PC-3 (cell line): ENCODE data around the gene ELL2. TPM values are rescaled to one million over a fixed set of nuclear protein-coding genes. Genes with fewer than 3 reads are reported as not detected.

Experiments
- ATAC-seq: fragments of 200-7000 bp; cut with Tn5 transposase; 2 replicates; pipeline ENCODE4 v1.9.1; 2020; ENCODE audit warnings: mild to moderate bottlenecking, moderate library complexity
- BruUV-seq: library from RNA; stranded (reverse); fragments of 400-500 nt; replicated peaks from 2 replicates; lab custom pipeline; 2021; lab: Mats Ljungman, UMichigan
- CTCF ChIA-PET: fragments of 300-600 bp; sonication (Branson Sonifier 250); formaldehyde crosslinking; loops from one replicate; lab custom pipeline; 2022; ENCODE audit warnings: antibody characterized with exemption; lab: Charles Lee
- POLR2A ChIA-PET: fragments of 300-600 bp; sonication (Branson Sonifier 250); formaldehyde crosslinking; loops from one replicate; lab custom pipeline; 2022; ENCODE audit warnings: antibody characterized with exemption; ENCODE audit not compliant: unreplicated experiment; lab: Charles Lee
- DNase-seq: peaks from one replicate; pipeline ENCODE4 v3.0.0-alpha.2; 2015
- H2AFZ ChIP-seq: fragments of 300-600 bp; sonication (generic); 2 replicates; pipeline ENCODE4 v1.6.0; 2016; ENCODE audit warnings: antibody characterized with exemption, low read length
- H3F3A ChIP-seq: fragments of 300-600 bp; sonication (generic); one replicate; pipeline ENCODE4 v1.6.0; 2017; ENCODE audit warnings: antibody characterized with exemption, low read length, control low read depth, mild to moderate bottlenecking; ENCODE audit not compliant: unreplicated experiment
- H3K27ac ChIP-seq: fragments of 300-600 bp; sonication (generic); 2 replicates; pipeline ENCODE4 v1.5.1; 2016; ENCODE audit warnings: mild to moderate bottlenecking, low read length
- H3K27me3 ChIP-seq: fragments of 300-600 bp; sonication (generic); 2 replicates; pipeline ENCODE4 v1.6.1; 2016; ENCODE audit warnings: low read length, mixed read lengths
- H3K36me3 ChIP-seq: fragments of 300-600 bp; sonication (generic); 2 replicates; pipeline ENCODE4 v1.6.1; 2016; ENCODE audit warnings: low read depth, mixed run types, low read length, mixed read lengths
- H3K4me1 ChIP-seq: fragments of 300-600 bp; sonication (generic); 2 replicates; pipeline ENCODE4 v1.5.1; 2016; ENCODE audit warnings: low read length; ENCODE audit not compliant: insufficient read depth
- H3K4me2 ChIP-seq: fragments of 300-600 bp; sonication (generic); 2 replicates; pipeline ENCODE4 v1.6.0; 2016; ENCODE audit warnings: low read length
- H3K4me3 ChIP-seq: fragments of 300-600 bp; sonication (generic); 2 replicates; pipeline ENCODE4 v1.5.1; 2016; ENCODE audit warnings: mild to moderate bottlenecking, low read length, mixed read lengths
- H3K79me2 ChIP-seq: fragments of 300-600 bp; sonication (generic); 2 replicates; pipeline ENCODE4 v1.6.1; 2017; ENCODE audit warnings: low read length, mixed read lengths
- H3K9ac ChIP-seq: fragments of 300-600 bp; sonication (generic); 2 replicates; pipeline ENCODE4 v1.6.0; 2016; ENCODE audit warnings: mild to moderate bottlenecking, low read length
- H3K9me2 ChIP-seq: fragments of 300-600 bp; sonication (generic); replicated peaks from 2 replicates; pipeline ENCODE4 v1.6.1; 2016; ENCODE audit warnings: mixed run types, low read length, mixed read lengths
- H3K9me3 ChIP-seq: fragments of 300-600 bp; sonication (generic); 2 replicates; pipeline ENCODE4 v1.6.1; 2016; ENCODE audit warnings: low read length, mixed read lengths
- H4K20me1 ChIP-seq: fragments of 300-600 bp; sonication (generic); 2 replicates; pipeline ENCODE4 v1.6.1; 2016; ENCODE audit warnings: low read length, mixed read lengths
- EZH2 ChIP-seq: fragments of 300-600 bp; sonication (generic); IDR thresholded peaks from one replicate; pipeline ENCODE4 v1.6.1; 2017; ENCODE audit warnings: antibody characterized with exemption, mild to moderate bottlenecking, low read length; ENCODE audit not compliant: unreplicated experiment
- EZH2phosphoT487 ChIP-seq: fragments of 300-600 bp; sonication (generic); IDR thresholded peaks from 2 replicates; pipeline ENCODE4 v1.6.1; 2018; ENCODE audit warnings: mild to moderate bottlenecking, antibody characterized with exemption, low read length, borderline replicate concordance
- intact Hi-C: fragments of 100-400 bp; cut with micrococcal nuclease; formaldehyde crosslinking; loops from 2 replicates; pipeline ENCODE4 v1.9.0; 2023
- total RNA-seq: library from RNA; depleted of rRNA; stranded (reverse); fragments of >200 nt; gene quantifications from 2 replicates; pipeline ENCODE4 v1.2.3, GENCODE V29; 2014
- TF ChIP-seq, protein P1 (sequence below): fragments of 300-600 bp; sonication (generic); conservative IDR thresholded peaks from 2 replicates; pipeline ENCODE4 v1.5.1; 2017; ENCODE audit warnings: antibody characterized with exemption, low read depth, mild to moderate bottlenecking, low read length

The ELL2 gene
- total RNA-seq, 1 experiment from 2014 or later: 72.2 TPM

DNA sequence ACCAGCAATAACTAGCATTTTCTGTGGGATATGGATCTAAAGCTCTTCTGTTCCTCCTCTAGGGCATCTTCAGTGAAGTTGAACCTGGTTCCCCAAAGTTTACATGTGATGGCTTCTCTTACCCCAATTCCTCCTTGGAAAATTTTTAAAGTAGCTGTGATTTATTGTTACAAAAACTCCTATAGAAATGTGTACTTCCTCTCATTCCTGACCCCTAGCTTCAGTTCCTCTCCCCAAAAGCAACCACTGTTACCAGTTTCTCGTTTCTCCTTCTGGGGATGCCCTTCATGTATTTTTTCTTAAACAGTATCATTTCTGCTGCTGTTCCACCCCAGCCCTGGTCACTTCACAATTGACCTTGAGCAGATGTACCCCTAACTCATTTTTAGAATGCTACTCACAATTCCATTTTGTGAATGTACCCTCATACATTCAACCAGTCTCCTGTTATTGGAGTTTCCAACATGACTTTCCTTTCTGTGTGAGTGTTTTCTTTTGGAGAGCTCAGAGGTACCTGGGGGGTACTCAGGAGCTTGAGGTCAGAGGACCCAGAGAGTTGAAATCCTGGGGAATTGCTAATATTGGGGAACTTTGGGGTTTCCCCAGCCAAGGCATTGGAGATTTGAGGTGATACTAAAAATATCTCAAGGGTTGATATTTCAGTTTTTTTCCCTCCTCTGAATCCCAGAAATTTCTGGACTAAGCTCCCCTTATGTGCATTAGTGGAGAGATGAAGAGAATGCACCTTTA, 120.5 kb downstream of the ELL2 start:
- intact Hi-C loops: loop anchor here (10.0 kb wide), 1 partner anchor 556 kb away; the partner anchor contains the start of gene MCTP1
- Histone ChIP-seq H3F3A (no peaks in the 10 kb centered on the region), H3K4me3 (no peak overlapping the region), H3K9me3 (no peaks in the 10 kb centered on the region), H3K79me2 (no peaks in the 10 kb centered on the region), H3K4me2 (no peak overlapping the region), H3K27me3 (no peaks in the 10 kb centered on the region), H2AFZ (no peak overlapping the region), H3K9me2 (no peaks in the 10 kb centered on the region), H4K20me1 (no peaks in the 10 kb centered on the region), H3K9ac (no peak overlapping the region), H3K4me1 (peaks cover 12% of the 10 kb centered on the region), H3K27ac (no peak overlapping the region), H3K36me3 (no peaks in the 10 kb centered on the region)
- CTCF ChIA-PET: interaction anchor here (0.7 kb wide), 1 partner anchor 213 kb away, joined by 5 read pairs; no protein-coding TSS in a partner anchor
- no peak for TF ChIP-seq EZH2phosphoT487
- TF ChIP-seq EZH2: no peak
- TF ChIP-seq, protein P1, sequence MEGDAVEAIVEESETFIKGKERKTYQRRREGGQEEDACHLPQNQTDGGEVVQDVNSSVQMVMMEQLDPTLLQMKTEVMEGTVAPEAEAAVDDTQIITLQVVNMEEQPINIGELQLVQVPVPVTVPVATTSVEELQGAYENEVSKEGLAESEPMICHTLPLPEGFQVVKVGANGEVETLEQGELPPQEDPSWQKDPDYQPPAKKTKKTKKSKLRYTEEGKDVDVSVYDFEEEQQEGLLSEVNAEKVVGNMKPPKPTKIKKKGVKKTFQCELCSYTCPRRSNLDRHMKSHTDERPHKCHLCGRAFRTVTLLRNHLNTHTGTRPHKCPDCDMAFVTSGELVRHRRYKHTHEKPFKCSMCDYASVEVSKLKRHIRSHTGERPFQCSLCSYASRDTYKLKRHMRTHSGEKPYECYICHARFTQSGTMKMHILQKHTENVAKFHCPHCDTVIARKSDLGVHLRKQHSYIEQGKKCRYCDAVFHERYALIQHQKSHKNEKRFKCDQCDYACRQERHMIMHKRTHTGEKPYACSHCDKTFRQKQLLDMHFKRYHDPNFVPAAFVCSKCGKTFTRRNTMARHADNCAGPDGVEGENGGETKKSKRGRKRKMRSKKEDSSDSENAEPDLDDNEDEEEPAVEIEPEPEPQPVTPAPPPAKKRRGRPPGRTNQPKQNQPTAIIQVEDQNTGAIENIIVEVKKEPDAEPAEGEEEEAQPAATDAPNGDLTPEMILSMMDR: no peak
- no peak for ATAC-seq
- POLR2A ChIA-PET: no interaction called here
- DNase-seq: no peak
- no TSS peak for BruUV-seq

DNA sequence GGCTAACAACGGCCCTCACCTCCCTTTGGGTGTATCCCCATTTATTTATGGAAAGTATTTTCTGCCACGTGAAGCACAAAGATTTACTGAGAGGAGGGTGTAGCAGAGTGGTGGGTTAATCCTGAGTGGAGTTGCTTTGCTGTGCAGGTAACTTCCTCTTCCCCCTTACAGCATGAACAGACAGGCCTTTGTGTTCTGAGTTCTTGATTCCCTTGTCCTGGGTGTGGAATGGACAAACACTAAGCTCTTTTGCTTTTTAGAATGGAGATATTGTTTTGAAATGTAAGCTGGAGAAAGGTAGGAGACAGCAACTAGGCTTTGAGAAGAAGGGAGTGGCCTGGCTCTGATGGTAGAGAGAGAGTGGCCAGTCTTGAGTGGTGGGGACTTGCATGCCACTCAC, 122.0 kb downstream of the ELL2 start:
- Histone ChIP-seq H3K27ac (no peak overlapping the region), H3K9me2 (no peaks in the 10 kb centered on the region), H3K9ac (no peak overlapping the region), H3K79me2 (no peaks in the 10 kb centered on the region), H3K4me2 (no peak overlapping the region), H3K4me3 (no peak overlapping the region), H4K20me1 (no peaks in the 10 kb centered on the region), H2AFZ (no peak overlapping the region), H3K9me3 (no peaks in the 10 kb centered on the region), H3K36me3 (no peaks in the 10 kb centered on the region), H3F3A (no peaks in the 10 kb centered on the region), H3K4me1 (peaks cover 21% of the 10 kb centered on the region), H3K27me3 (no peaks in the 10 kb centered on the region)
- TF ChIP-seq, protein P1: no peak
- TF ChIP-seq EZH2phosphoT487 (no peak), EZH2 (no peak)
- intact Hi-C loops: loop anchor here (10.0 kb wide), 1 partner anchor 555 kb away; the partner anchor contains the start of gene MCTP1
- POLR2A ChIA-PET: interaction anchor here (0.7 kb wide), 1 partner anchor 541 kb away, joined by 3 read pairs; no protein-coding TSS in a partner anchor
- BruUV-seq: no TSS peak
- CTCF ChIA-PET: no interaction called here
- ATAC-seq: no peak
- DNase-seq: no peak

DNA sequence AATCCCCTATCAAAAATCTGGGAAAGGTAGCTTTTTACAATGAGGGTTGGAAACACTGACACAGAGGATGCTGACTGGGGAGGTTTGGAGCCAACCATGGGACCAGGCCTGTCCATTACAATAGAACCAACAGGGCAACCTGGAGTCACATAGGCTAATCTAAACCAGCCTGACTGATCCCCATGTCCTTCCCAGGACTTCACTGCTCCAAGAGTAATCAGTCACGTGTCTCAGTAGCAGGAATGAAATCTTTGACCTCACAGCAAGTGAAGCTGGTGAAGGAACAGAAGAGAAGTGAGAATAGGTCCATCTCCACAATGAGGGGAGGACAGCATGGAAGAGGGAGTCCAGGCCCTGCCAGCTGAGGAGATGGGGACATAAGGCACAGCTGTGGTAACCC, 123.1 kb downstream of the ELL2 start:
- intact Hi-C loops: no loop called here
- Histone ChIP-seq H3K36me3 (no peaks in the 10 kb centered on the region), H3K27ac (no peak overlapping the region), H3K9me2 (no peaks in the 10 kb centered on the region), H3K4me2 (no peak overlapping the region), H3K79me2 (no peaks in the 10 kb centered on the region), H2AFZ (no peak overlapping the region), H3K9ac (no peak overlapping the region), H4K20me1 (no peaks in the 10 kb centered on the region), H3F3A (no peaks in the 10 kb centered on the region), H3K4me3 (no peak overlapping the region), H3K27me3 (no peaks in the 10 kb centered on the region), H3K4me1 (peaks cover 21% of the 10 kb centered on the region), H3K9me3 (no peaks in the 10 kb centered on the region)
- no TSS peak for BruUV-seq
- no peak for TF ChIP-seq EZH2
- TF ChIP-seq, protein P1: no peak
- TF ChIP-seq EZH2phosphoT487: no peak
- CTCF ChIA-PET: no interaction called here
- no peak for DNase-seq
- POLR2A ChIA-PET: no interaction called here
- no peak for ATAC-seq
